ENCODE data around the gene LZIC. TPM values are rescaled to one million over a fixed set of nuclear protein-coding genes. Genes with fewer than 3 reads are reported as not detected.

Gene LZIC
- total RNA-seq, 1 donor from 2014 or later: 31.1 TPM

- H3K36me3 Mint-ChIP-seq (ENCODE audit: low read depth): no peaks in the 10 kb centered on the region
- no peak overlapping the region for H3K4me3 Mint-ChIP-seq (ENCODE audit: low read depth)
- intact Hi-C loops (cut with micrococcal nuclease): no loop called here
- H3K4me1 Mint-ChIP-seq (ENCODE audit: low read depth): peaks cover 38% of the 10 kb centered on the region
- no peak overlapping the region for H3K27ac Mint-ChIP-seq
- H3K27me3 Mint-ChIP-seq (ENCODE audit: low read depth): no peaks in the 10 kb centered on the region
- H3K9me3 Mint-ChIP-seq: no peaks in the 10 kb centered on the region
- DNase-seq (ENCODE audit: low spot score): no peak
These were observed 36.7 kb downstream of the LZIC start for GRCh38 chr1:9906466-9906865.

- Mint-ChIP-seq H3K4me1 (ENCODE audit: low read depth) (peaks cover 33% of the 10 kb centered on the region), H3K4me3 (ENCODE audit: low read depth) (no peak overlapping the region), H3K9me3 (no peaks in the 10 kb centered on the region), H3K27me3 (ENCODE audit: low read depth) (no peaks in the 10 kb centered on the region), H3K36me3 (ENCODE audit: low read depth) (no peaks in the 10 kb centered on the region), H3K27ac (no peak overlapping the region)
- intact Hi-C loops (cut with micrococcal nuclease): no loop called here
- no peak for DNase-seq (ENCODE audit: low spot score)
These were observed 38.2 kb downstream of the LZIC start for GRCh38 chr1:9905010-9905409.

GRCh38 chr1:9904596-9904995 is 38.6 kb downstream of the LZIC start:
- intact Hi-C loops (cut with micrococcal nuclease): no loop called here

GRCh38 chr1:9903801-9904527 is 39.2 kb downstream of the LZIC start:
- Mint-ChIP-seq H3K4me1 (ENCODE audit: low read depth) (peaks cover 27% of the 10 kb centered on the region), H3K4me3 (ENCODE audit: low read depth) (no peak overlapping the region), H3K36me3 (ENCODE audit: low read depth) (no peaks in the 10 kb centered on the region), H3K9me3 (no peaks in the 10 kb centered on the region), H3K27me3 (ENCODE audit: low read depth) (no peaks in the 10 kb centered on the region), H3K27ac (peak overlapping the region; percentile 48)
- intact Hi-C loops (cut with micrococcal nuclease): no loop called here
- DNase-seq (ENCODE audit: low spot score): no peak

More at GRCh38 chr1:9904596-9904995, 38.6 kb downstream of the LZIC start:
- Mint-ChIP-seq H3K9me3 (no peaks in the 10 kb centered on the region), H3K27ac (no peak overlapping the region), H3K4me3 (ENCODE audit: low read depth) (no peak overlapping the region), H3K36me3 (ENCODE audit: low read depth) (no peaks in the 10 kb centered on the region), H3K4me1 (ENCODE audit: low read depth) (peaks cover 33% of the 10 kb centered on the region), H3K27me3 (ENCODE audit: low read depth) (no peaks in the 10 kb centered on the region)
- DNase-seq (ENCODE audit: low spot score): no peak

- peaks cover 17% of the 10 kb centered on the region for H3K4me1 Mint-ChIP-seq (ENCODE audit: low read depth)
- no peaks in the 10 kb centered on the region for H3K9me3 Mint-ChIP-seq
- intact Hi-C loops (cut with micrococcal nuclease): no loop called here
- no peak overlapping the region for H3K4me3 Mint-ChIP-seq (ENCODE audit: low read depth)
- no peak for DNase-seq (ENCODE audit: low spot score)
- no peaks in the 10 kb centered on the region for H3K36me3 Mint-ChIP-seq (ENCODE audit: low read depth)
- no peak overlapping the region for H3K27ac Mint-ChIP-seq
- no peaks in the 10 kb centered on the region for H3K27me3 Mint-ChIP-seq (ENCODE audit: low read depth)
These were observed 41.1 kb downstream of the LZIC start for GRCh38 chr1:9902060-9902452.

GRCh38 chr1:9901148-9902059 is 41.8 kb downstream of the LZIC start:
- Mint-ChIP-seq H3K4me1 (ENCODE audit: low read depth) (peaks cover 15% of the 10 kb centered on the region), H3K27ac (no peak overlapping the region), H3K36me3 (ENCODE audit: low read depth) (no peaks in the 10 kb centered on the region), H3K4me3 (ENCODE audit: low read depth) (no peak overlapping the region), H3K27me3 (ENCODE audit: low read depth) (no peaks in the 10 kb centered on the region), H3K9me3 (no peaks in the 10 kb centered on the region)
- no peak for DNase-seq (ENCODE audit: low spot score)
- intact Hi-C loops (cut with micrococcal nuclease): no loop called here

- intact Hi-C loops (cut with micrococcal nuclease): no loop called here
- Mint-ChIP-seq H3K9me3 (no peaks in the 10 kb centered on the region), H3K27ac (no peak overlapping the region), H3K4me3 (ENCODE audit: low read depth) (no peak overlapping the region), H3K27me3 (ENCODE audit: low read depth) (no peaks in the 10 kb centered on the region), H3K36me3 (ENCODE audit: low read depth) (no peaks in the 10 kb centered on the region), H3K4me1 (ENCODE audit: low read depth) (peaks cover 13% of the 10 kb centered on the region)
- no peak for DNase-seq (ENCODE audit: low spot score)
These were observed 42.8 kb downstream of the LZIC start for GRCh38 chr1:9900142-9901043.

- intact Hi-C loops (cut with micrococcal nuclease): no loop called here
- no peak overlapping the region for H3K4me3 Mint-ChIP-seq (ENCODE audit: low read depth)
- H3K4me1 Mint-ChIP-seq (ENCODE audit: low read depth): peaks cover 15% of the 10 kb centered on the region
- H3K36me3 Mint-ChIP-seq (ENCODE audit: low read depth): no peaks in the 10 kb centered on the region
- DNase-seq (ENCODE audit: low spot score): no peak
- H3K9me3 Mint-ChIP-seq: no peaks in the 10 kb centered on the region
- no peak overlapping the region for H3K27ac Mint-ChIP-seq
- H3K27me3 Mint-ChIP-seq (ENCODE audit: low read depth): no peaks in the 10 kb centered on the region
These were observed 49.1 kb downstream of the LZIC start for GRCh38 chr1:9894115-9894514.

GRCh38 chr1:9892563-9893528 is 50.3 kb downstream of the LZIC start:
- peaks cover 15% of the 10 kb centered on the region for H3K4me1 Mint-ChIP-seq (ENCODE audit: low read depth)
- H3K9me3 Mint-ChIP-seq: no peaks in the 10 kb centered on the region
- intact Hi-C loops (cut with micrococcal nuclease): no loop called here
- H3K27me3 Mint-ChIP-seq (ENCODE audit: low read depth): no peaks in the 10 kb centered on the region
- no peak overlapping the region for H3K4me3 Mint-ChIP-seq (ENCODE audit: low read depth)
- no peak overlapping the region for H3K27ac Mint-ChIP-seq
- H3K36me3 Mint-ChIP-seq (ENCODE audit: low read depth): no peaks in the 10 kb centered on the region
- DNase-seq (ENCODE audit: low spot score): no peak

GRCh38 chr1:9891207-9891606 is 52.0 kb downstream of the LZIC start:
- intact Hi-C loops (cut with micrococcal nuclease): no loop called here
- Mint-ChIP-seq H3K27me3 (ENCODE audit: low read depth) (no peaks in the 10 kb centered on the region), H3K36me3 (ENCODE audit: low read depth) (no peaks in the 10 kb centered on the region), H3K4me1 (ENCODE audit: low read depth) (peaks cover 15% of the 10 kb centered on the region), H3K9me3 (no peaks in the 10 kb centered on the region), H3K4me3 (ENCODE audit: low read depth) (no peak overlapping the region), H3K27ac (no peak overlapping the region)
- DNase-seq (ENCODE audit: low spot score): no peak

GRCh38 chr1:9890224-9890731 is 52.9 kb downstream of the LZIC start:
- H3K36me3 Mint-ChIP-seq (ENCODE audit: low read depth): no peaks in the 10 kb centered on the region
- H3K4me1 Mint-ChIP-seq (ENCODE audit: low read depth): peaks cover 15% of the 10 kb centered on the region
- intact Hi-C loops (cut with micrococcal nuclease): no loop called here
- H3K4me3 Mint-ChIP-seq (ENCODE audit: low read depth): no peak overlapping the region
- H3K9me3 Mint-ChIP-seq: no peaks in the 10 kb centered on the region
- no peak overlapping the region for H3K27ac Mint-ChIP-seq
- H3K27me3 Mint-ChIP-seq (ENCODE audit: low read depth): no peaks in the 10 kb centered on the region
- DNase-seq (ENCODE audit: low spot score): no peak

Data from activated T-helper 2 cell treated with anti-CD3 and anti-CD28 coated beads, Interferon-gamma antibody, Interleukin-2, Interleukin-4, amounts not matched to agents 10 μg/mL and 5 μg/mL and 100 μg/mL, durations not matched to agents 14 hours and 24 hours and 36 hours (primary cell).